Stimulated activated CD8-positive, alpha-beta memory T cell treated with anti-CD3 and anti-CD28 coated beads, Interleukin-15, amount 100 ng/mL, for 48 hours (primary cell): ENCODE data around the gene MCF2L2.
A peak's percentile ranks its signal among the peaks of the same experiment; 100 is the strongest.

Source experiments
- DNase-seq, 2 donors: peaks; one replicate each; pipeline ENCODE4 v3.0.0-alpha.2; 2020; ENCODE audit warnings: low read depth in 2 of 2

The MCF2L2 gene

DNA sequence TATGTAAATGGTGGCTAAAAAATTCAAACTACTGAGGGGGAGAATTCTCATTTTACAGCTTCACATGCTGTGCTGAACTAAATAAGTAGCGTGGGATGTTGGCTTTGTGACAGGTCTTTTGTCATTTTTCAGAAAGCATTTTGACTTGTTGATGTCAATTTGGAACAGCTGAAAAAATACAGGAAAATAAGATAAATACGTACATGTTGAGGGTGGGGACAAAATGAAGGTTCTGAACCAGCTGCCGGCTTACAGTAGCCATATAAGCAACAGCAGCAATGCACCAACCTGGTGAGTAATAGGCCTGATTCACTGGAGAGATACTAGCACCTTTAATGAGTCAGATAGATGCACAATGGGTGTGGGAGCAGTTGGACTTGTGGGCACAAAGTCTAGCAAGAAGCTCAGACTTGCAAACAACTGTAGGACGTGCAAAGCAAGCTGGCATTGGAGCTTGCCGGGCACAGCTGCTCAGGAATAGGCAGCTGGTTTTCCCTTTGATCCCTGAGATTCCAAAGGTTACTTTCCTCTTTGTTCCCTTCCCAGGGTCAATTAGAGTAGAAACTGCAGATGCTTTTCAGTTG lies 162.5 kb downstream of the MCF2L2 start:
- DNase-seq, result peak; percentile 42 to 49

- no peak for DNase-seq
Observed at GRCh38 chr3:183265157-183265642, 163.2 kb downstream of the MCF2L2 start.

DNA sequence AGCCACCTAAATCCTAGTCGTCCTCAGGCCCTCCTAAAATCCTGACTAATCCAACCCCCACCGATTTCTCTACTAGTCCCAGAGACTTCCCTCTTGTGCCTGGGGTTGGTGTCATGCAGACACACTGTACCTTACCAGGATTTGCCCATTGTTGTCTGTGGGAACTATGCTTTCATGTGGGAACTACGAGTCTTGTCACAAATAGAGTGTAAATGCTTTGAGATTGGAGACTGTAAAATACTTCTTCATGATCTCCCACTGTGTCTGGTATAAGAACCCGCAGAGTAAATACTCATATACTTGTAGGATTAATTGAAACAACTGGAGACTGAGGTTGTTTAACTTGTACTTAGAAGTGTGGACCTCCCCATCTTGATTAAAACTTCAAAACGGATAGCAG lies 164.2 kb downstream of the MCF2L2 start:
- no peak for DNase-seq

GRCh38 chr3:183262875-183263378 lies 165.5 kb downstream of the MCF2L2 start:
- no peak for DNase-seq

GRCh38 chr3:183261151-183261724 lies 167.2 kb downstream of the MCF2L2 start:
- no peak for DNase-seq

- no peak for DNase-seq
Observed at GRCh38 chr3:183260167-183260904, 168.1 kb downstream of the MCF2L2 start.

DNA sequence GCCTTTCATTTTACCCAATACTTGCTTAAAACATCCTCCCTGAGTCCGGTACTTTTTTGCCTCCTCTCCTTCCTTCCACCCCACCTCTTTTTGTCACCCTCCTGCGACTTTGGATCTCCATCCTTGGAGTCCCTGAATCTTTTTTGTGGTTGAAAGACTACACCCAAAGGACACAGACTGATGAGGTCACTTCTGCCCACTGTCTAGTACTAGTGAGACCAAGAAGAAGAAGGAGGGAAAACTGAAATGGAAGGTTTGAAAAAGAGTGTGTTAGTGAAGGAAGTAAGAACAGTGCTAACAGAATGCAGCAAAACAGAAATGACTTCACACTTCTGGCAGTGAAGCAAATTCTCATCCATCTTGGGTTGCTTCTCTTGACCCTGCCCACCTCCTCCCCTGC lies 168.8 kb downstream of the MCF2L2 start:
- DNase-seq, result no peak

DNA sequence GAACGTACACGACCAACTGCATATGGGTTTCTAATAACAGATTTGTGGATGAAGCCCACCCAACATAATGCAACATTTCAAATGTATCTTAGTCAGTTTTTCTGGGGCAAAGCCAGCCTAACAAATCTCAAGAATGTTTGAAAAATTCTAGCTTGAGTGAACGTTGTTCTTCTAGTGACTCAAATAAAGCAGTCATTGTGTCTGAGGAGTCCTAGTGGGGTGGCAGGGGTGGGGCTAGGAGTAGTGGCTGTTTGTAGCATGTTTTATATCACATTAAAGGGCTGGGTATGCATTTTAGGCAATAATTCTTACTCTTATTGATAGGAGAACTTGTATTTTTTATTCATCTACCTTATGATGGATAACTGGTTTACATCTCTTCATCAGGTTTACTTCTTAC lies 169.3 kb downstream of the MCF2L2 start:
- no peak for DNase-seq

DNA sequence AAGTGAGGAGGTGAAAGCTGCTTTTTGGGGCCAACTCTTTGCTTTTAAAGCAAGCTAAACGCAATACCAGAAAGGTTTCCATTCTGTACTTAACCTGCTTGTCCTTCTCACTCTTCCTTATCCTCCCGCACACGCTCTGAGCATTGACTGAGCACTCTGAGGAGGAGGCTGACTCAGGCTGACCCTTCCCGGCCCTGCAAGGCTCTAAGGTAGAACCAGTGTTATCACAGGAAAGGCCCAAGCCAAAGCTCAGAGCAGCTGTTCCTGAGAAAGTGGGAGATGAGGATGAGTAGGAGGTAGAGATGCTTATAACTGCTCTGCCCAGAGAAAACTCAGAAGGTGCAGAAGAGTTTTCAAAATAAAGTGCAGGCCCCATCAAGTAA lies 173.1 kb downstream of the MCF2L2 start:
- no peak for DNase-seq

- no peak for DNase-seq
Observed at GRCh38 chr3:183254487-183255347, 173.7 kb downstream of the MCF2L2 start.

- no peak for DNase-seq
Observed at GRCh38 chr3:183253528-183254486, 174.6 kb downstream of the MCF2L2 start.

GRCh38 chr3:183252973-183253527 lies 175.4 kb downstream of the MCF2L2 start, which contains the start of gene B3GNT5:
Gene B3GNT5 (plus strand): TSS chr3:183253253. CDS start chr3:183269799, 16,546 bp downstream.
- DNase-seq, result no peak

- no peak for DNase-seq
Observed at GRCh38 chr3:183252118-183252782, 176.2 kb downstream of the MCF2L2 start.

GRCh38 chr3:183249006-183249718 lies 179.3 kb downstream of the MCF2L2 start:
- no peak for DNase-seq

DNA sequence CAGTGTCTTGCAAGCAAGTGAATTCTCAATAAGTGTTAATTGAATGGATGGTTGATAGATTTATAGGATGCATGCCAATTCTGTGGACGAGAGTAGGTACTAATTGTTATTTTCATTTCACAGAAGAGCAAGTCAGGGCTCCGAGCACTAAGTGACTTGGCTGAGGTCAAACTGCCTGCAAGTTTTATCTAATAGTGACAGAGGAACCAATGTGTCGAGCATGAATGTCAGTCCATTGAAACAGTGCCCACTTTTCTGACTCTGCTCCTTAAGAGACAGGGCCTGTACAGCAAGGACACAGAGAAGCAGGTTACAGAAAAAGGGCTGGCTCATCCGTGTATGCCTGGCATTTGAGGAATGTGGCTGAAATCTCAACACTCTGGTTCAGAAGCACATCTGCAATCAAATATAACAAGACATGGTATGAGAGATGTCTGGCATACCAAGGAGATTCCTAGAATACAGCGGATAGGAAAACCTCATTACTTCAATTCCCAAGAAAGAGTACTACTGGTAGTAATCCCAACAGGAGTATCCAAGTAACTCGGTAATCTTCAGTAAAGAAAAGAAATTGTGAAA lies 181.3 kb downstream of the MCF2L2 start:
- DNase-seq, result no peak

DNA sequence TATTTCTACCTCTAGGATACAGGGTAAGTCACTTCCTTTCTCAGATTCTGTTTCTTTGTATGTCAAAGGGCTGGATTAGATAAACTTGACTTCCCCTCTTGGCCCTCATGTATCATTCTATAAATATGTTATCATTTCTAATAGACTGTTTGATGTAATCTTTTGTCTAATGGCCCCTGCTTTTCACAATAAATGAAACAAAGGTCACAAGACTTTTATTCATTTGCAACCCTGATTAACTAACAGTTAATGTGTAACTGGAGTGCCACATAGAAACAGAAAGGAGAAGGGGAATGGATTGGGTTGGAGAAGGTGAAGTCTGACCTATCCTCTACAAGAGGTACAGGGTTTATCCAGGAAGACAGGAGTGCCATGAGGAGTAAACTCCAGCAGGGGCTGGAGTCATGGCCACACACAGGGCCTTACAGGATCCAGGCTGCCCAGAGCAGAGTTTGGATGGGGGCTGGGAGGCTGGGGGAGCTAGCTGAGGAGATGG lies 183.4 kb downstream of the MCF2L2 start:
- no peak for DNase-seq

- no peak for DNase-seq
Observed at GRCh38 chr3:183244219-183244618, 184.2 kb downstream of the MCF2L2 start.

DNA sequence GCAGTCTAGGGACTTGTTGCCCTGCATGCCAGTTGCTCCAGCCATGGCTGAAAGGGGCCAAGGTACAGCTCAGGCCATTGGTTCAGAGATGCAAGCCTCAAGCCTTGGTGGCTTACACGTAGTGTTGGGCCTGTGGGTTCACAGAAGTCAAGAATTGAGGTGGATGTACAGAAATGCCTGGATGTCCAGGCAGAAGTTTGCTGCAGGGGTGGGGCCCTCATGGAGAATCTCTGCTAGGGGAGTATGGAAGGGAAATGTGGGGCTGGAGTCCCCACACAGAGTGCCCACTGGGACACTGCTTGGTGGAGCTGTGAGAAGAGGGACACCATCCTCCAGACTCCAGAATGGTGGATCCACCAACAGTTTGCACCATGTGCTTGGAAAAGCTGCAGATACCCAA lies 186.0 kb downstream of the MCF2L2 start:
- DNase-seq, result no peak

DNA sequence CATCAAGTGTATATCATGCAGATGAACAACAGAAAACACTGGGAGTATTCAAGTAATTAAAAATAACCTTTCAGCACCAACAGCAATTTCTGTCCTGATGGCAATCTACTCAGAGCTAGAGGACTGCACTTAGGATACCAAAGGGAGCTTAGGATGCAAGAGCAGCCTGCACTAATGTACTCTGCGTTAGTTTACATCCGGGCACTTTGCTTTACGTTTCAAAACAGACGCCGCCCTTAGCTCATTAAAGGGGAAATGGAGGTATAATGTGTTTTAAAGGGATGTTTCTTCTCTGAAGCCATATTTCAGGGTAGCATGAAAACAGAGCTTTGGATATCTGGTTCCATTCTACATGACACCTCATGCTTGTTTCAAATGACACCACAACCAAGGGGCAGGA lies 189.4 kb downstream of the MCF2L2 start:
- no peak for DNase-seq
